Thyroid gland (tissue), 4 donors: Measurements from ENCODE around the gene TIGAR. TPM values are rescaled to one million over a fixed set of nuclear protein-coding genes. Genes with fewer than 3 reads are reported as not detected.

Source experiments
- DNase-seq, 2 donors: peaks; one replicate each; pipeline ENCODE4 v3.0.0-alpha.2; 2019
- H3K27ac ChIP-seq, 3 donors: fragments of 200-600 bp; sonication (generic); 1 replicate in 2 of 3; 2 replicates in 1 of 3; pipeline ENCODE4 v1.5.1; 2016 to 2019; ENCODE audit warnings: mild to moderate bottlenecking in 1 of 3, moderate library complexity in 1 of 3
- H3K27me3 ChIP-seq: fragments of 200-600 bp; sonication (generic); one replicate; pipeline ENCODE4 v1.5.1; 2019
- H3K36me3 ChIP-seq, 2 donors: fragments of 200-600 bp; sonication (generic); one replicate each; pipeline ENCODE4 v1.5.1; 2016 to 2019
- H3K4me1 ChIP-seq, 2 donors: fragments of 200-600 bp; sonication (generic); one replicate each; pipeline ENCODE4 v1.5.1; 2017 to 2019
- H3K4me3 ChIP-seq, 3 donors: fragments of 200-600 bp; sonication (generic); replicated peaks in 1 of 3; 1 replicate in 2 of 3; 2 replicates in 1 of 3; pipeline ENCODE4 v1.5.1; 2016; ENCODE audit warnings: mild to moderate bottlenecking in 1 of 3
- H3K9me3 ChIP-seq: fragments of 200-600 bp; sonication (generic); one replicate; pipeline ENCODE4 v1.5.1; 2017
- CTCF ChIP-seq, 6 experiments: fragments of 200-600 bp in 3 of 6; fragments of 450-650 bp in 3 of 6; sonication (generic) in 3 of 6; IDR thresholded peaks; one replicate each; pipeline ENCODE4 v1.5.1; 2016 to 2019; ENCODE audit warnings: antibody characterized with exemption in 6 of 6, mild to moderate bottlenecking in 2 of 6, inconsistent platforms in 1 of 6, moderate library complexity in 1 of 6
- POLR2A ChIP-seq, 2 donors: fragments of 450-650 bp; IDR thresholded peaks; one replicate each; pipeline ENCODE4 v1.6.1; 2017; ENCODE audit warnings: antibody characterized with exemption in 2 of 2, mild to moderate bottlenecking in 2 of 2, moderate library complexity in 1 of 2
- WGBS, 2 donors: methylation state at CpG; one replicate each; pipeline ENCODE4 v1.1.5; 2017; 5-methylcytosine and 5-hydroxymethylcytosine counted together
- intact Hi-C: fragments of 100-400 bp; cut with DNase I; formaldehyde crosslinking; loops from one replicate; pipeline ENCODE4 v1.15.1; 2023
- total RNA-seq, 4 donors: library from RNA; depleted of rRNA; stranded (reverse); fragments of >200 nt; gene quantifications; one replicate each; pipeline ENCODE4 v1.2.3, GENCODE V29; 2016

The TIGAR gene
- total RNA-seq, 4 donors from 2014 or later = 4.0 to 6.3 (median 5.4) TPM

GRCh38 chr12:4293966-4294505 lies 27.0 kb upstream of the TIGAR start:
- no peak overlapping the region for H3K4me3 ChIP-seq
- no peak overlapping the region for H3K27ac ChIP-seq
- peaks cover 0 to 12% of the 10 kb centered on the region in 2 donors for H3K4me1 ChIP-seq
- no peaks in the 10 kb centered on the region for H3K27me3 ChIP-seq
- H3K9me3 ChIP-seq = no peaks in the 10 kb centered on the region
- 82% methylated on average over 15 to 16 of the region's 16 CpGs for WGBS, 2 donors
- H3K36me3 ChIP-seq = peaks cover 26 to 28% of the 10 kb centered on the region in 2 donors
- intact Hi-C loops = no loop called here
- no peak for DNase-seq
- TF ChIP-seq POLR2A (IDR thresholded peaks at IDR 0.05) = no peak
- no peak for TF ChIP-seq CTCF (IDR thresholded peaks at IDR 0.05)

- peak; percentile 56 to 64 for DNase-seq
- TF ChIP-seq CTCF (IDR thresholded peaks at IDR 0.05) (no peak), POLR2A (IDR thresholded peaks at IDR 0.05) (no peak)
- Histone ChIP-seq H3K27ac (no peak overlapping the region), H3K27me3 (no peaks in the 10 kb centered on the region), H3K9me3 (no peaks in the 10 kb centered on the region), H3K4me3 (no peak overlapping the region), H3K4me1 (peaks cover 0 to 7% of the 10 kb centered on the region in 2 donors), H3K36me3 (peaks cover 19% of the 10 kb centered on the region in 2 donors)
- 40 to 42% methylated on average over 6 of the region's 6 CpGs for WGBS, 2 donors
- intact Hi-C loops = no loop called here
Measured at GRCh38 chr12:4296751-4297150, 24.3 kb upstream of the TIGAR start.

GRCh38 chr12:4297617-4298016 lies 23.4 kb upstream of the TIGAR start:
- 90 to 91% methylated on average over 13 of the region's 13 CpGs for WGBS, 2 donors
- Histone ChIP-seq H3K9me3 (no peaks in the 10 kb centered on the region), H3K27ac (no peak overlapping the region), H3K4me3 (no peak overlapping the region), H3K4me1 (peaks cover 0 to 7% of the 10 kb centered on the region in 2 donors), H3K27me3 (no peaks in the 10 kb centered on the region), H3K36me3 (peaks cover 25 to 26% of the 10 kb centered on the region in 2 donors)
- TF ChIP-seq CTCF (IDR thresholded peaks at IDR 0.05) (no peak), POLR2A (IDR thresholded peaks at IDR 0.05) (no peak)
- no peak for DNase-seq
- intact Hi-C loops = no loop called here

GRCh38 chr12:4300883-4301282 lies 20.1 kb upstream of the TIGAR start:
- H3K36me3 ChIP-seq = peaks cover 25 to 43% of the 10 kb centered on the region in 2 donors
- no peak overlapping the region for H3K27ac ChIP-seq
- no peaks in the 10 kb centered on the region for H3K9me3 ChIP-seq
- no peaks in the 10 kb centered on the region for H3K27me3 ChIP-seq
- peaks cover 0 to 7% of the 10 kb centered on the region in 2 donors for H3K4me1 ChIP-seq
- TF ChIP-seq CTCF (IDR thresholded peaks at IDR 0.05) = no peak
- TF ChIP-seq POLR2A (IDR thresholded peaks at IDR 0.05) = no peak
- whole genome bisulfite sequencing, 2 donors = 91 to 94% methylated on average over 5 of the region's 5 CpGs
- no peak for DNase-seq
- no peak overlapping the region for H3K4me3 ChIP-seq
- intact Hi-C loops = no loop called here

- peaks cover 25 to 43% of the 10 kb centered on the region in 2 donors for H3K36me3 ChIP-seq
- no peak for DNase-seq
- H3K4me3 ChIP-seq = no peak overlapping the region
- H3K27me3 ChIP-seq = no peaks in the 10 kb centered on the region
- H3K27ac ChIP-seq = no peak overlapping the region
- WGBS, 2 donors = 92 to 96% methylated on average over 11 of the region's 11 CpGs
- intact Hi-C loops = no loop called here
- H3K9me3 ChIP-seq = no peaks in the 10 kb centered on the region
- TF ChIP-seq CTCF (IDR thresholded peaks at IDR 0.05) = no peak
- H3K4me1 ChIP-seq = peaks cover 0 to 1% of the 10 kb centered on the region in 2 donors
Measured at GRCh38 chr12:4301932-4302501, 19.0 kb upstream of the TIGAR start.
